Type B pancreatic cell (in vitro differentiated cells): ENCODE measurements around the gene FMC1. TPM values are rescaled to one million over a fixed set of nuclear protein-coding genes. Genes with fewer than 3 reads are reported as not detected.

ENCODE experiments used
- DNase-seq: peaks from one replicate; pipeline ENCODE4 v3.0.0; 2021; ENCODE audit warnings: mixed read lengths; ENCODE audit not compliant: unreplicated experiment; ENCODE audit errors: extremely low spot score
- H3K27ac Mint-ChIP-seq: 2 replicates; pipeline ENCODE4 v1.8.0; 2021; ENCODE audit warnings: mild to moderate bottlenecking, mixed read lengths
- H3K27me3 Mint-ChIP-seq: 2 replicates; pipeline ENCODE4 v1.8.0; 2021; ENCODE audit warnings: mixed read lengths
- H3K36me3 Mint-ChIP-seq: 2 replicates; pipeline ENCODE4 v1.8.0; 2021; ENCODE audit warnings: mixed read lengths
- H3K4me1 Mint-ChIP-seq: one replicate; pipeline ENCODE4 v1.8.0; 2021; ENCODE audit warnings: mixed read lengths; ENCODE audit not compliant: unreplicated experiment
- H3K4me3 Mint-ChIP-seq: 2 replicates; pipeline ENCODE4 v1.8.0; 2021; ENCODE audit warnings: mild to moderate bottlenecking, mixed read lengths
- H3K9me3 Mint-ChIP-seq: 2 replicates; pipeline ENCODE4 v1.8.0; 2021; ENCODE audit warnings: mixed read lengths
- total RNA-seq: library from RNA; stranded (reverse); gene quantifications from 2 replicates; pipeline ENCODE4 v1.2.1, GENCODE V29; 2021; ENCODE audit warnings: low replicate concordance
- TF ChIP-seq, protein P1 (sequence below): fragments of 200-600 bp; sonication (generic); conservative IDR thresholded peaks from 2 replicates; pipeline ENCODE4 v1.5.0; 2021; ENCODE audit warnings: antibody characterized with exemption, mild to moderate bottlenecking

Gene FMC1
- total RNA-seq, 1 donor from 2014 or later: 15.2 TPM

DNA sequence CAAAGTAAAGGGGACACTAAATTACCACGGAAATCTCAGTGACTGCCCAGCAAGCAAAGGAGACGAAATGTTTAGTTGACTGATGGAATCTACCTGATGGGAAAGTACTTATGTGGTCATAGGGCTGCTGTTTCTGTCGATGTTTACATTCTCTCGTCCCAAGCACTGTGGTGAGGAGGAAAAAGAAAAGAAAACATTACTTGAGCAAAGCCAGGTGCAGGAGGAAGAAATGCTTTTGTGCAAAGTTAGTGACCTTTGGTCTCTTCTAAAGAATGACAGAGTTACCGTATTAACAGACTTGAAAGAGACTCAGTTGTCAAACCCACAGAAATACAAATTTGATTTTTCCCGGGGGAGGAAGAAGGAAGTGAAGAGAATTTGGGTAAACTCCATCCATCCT, 43.3 kb upstream of the FMC1 start:
- DNase-seq: no peak
- no peaks in the 10 kb centered on the region for H3K27me3 Mint-ChIP-seq
- no peak overlapping the region for H3K27ac Mint-ChIP-seq
- no peak overlapping the region for H3K4me3 Mint-ChIP-seq
- H3K36me3 Mint-ChIP-seq: peaks cover 6% of the 10 kb centered on the region
- TF ChIP-seq, protein P1, sequence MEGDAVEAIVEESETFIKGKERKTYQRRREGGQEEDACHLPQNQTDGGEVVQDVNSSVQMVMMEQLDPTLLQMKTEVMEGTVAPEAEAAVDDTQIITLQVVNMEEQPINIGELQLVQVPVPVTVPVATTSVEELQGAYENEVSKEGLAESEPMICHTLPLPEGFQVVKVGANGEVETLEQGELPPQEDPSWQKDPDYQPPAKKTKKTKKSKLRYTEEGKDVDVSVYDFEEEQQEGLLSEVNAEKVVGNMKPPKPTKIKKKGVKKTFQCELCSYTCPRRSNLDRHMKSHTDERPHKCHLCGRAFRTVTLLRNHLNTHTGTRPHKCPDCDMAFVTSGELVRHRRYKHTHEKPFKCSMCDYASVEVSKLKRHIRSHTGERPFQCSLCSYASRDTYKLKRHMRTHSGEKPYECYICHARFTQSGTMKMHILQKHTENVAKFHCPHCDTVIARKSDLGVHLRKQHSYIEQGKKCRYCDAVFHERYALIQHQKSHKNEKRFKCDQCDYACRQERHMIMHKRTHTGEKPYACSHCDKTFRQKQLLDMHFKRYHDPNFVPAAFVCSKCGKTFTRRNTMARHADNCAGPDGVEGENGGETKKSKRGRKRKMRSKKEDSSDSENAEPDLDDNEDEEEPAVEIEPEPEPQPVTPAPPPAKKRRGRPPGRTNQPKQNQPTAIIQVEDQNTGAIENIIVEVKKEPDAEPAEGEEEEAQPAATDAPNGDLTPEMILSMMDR: no peak
- H3K9me3 Mint-ChIP-seq: no peaks in the 10 kb centered on the region
- peaks cover 12% of the 10 kb centered on the region for H3K4me1 Mint-ChIP-seq

DNA sequence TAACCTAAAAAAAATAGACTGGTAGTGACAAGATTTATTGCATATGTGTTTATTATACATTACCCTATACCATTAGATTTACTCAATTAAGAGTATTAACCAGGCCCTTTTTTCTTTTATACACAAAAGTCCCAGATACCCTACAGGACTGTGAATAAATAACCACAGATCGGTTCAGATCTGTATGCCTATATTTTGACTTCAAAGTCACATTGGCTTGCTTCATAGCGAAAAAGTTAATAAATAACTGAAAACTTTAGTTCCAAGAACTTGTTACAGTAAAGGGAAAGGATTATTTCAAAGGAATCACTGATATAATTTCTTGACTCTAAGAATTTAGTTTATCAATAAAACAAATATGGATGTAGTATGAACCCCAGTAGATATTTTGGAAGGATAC, 41.8 kb upstream of the FMC1 start:
- Mint-ChIP-seq H3K9me3 (no peaks in the 10 kb centered on the region), H3K27me3 (no peaks in the 10 kb centered on the region), H3K4me3 (no peak overlapping the region), H3K27ac (no peak overlapping the region), H3K36me3 (peaks cover 4% of the 10 kb centered on the region), H3K4me1 (peaks cover 12% of the 10 kb centered on the region)
- TF ChIP-seq, protein P1: no peak
- no peak for DNase-seq

DNA sequence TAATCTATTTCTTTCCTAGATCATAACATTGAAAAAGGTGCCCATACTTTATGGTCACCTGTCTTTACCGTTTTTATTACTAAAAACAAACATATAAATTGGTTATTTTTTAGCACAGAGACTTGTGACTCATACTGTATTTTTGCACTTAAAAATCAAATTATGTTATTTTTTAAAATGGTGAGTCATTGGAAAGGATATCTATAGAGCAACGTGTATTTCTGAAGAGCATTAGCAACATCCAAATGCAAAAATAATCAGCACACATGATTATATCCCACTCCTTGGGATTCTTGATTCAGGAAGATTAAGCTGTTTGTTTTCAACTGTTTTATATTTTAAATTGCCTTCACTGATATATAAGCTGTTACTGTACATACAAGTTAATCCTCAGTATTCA, 40.7 kb upstream of the FMC1 start:
- H3K9me3 Mint-ChIP-seq: no peaks in the 10 kb centered on the region
- no peak for DNase-seq
- H3K4me3 Mint-ChIP-seq: no peak overlapping the region
- H3K27me3 Mint-ChIP-seq: no peaks in the 10 kb centered on the region
- no peak overlapping the region for H3K27ac Mint-ChIP-seq
- peaks cover 4% of the 10 kb centered on the region for H3K36me3 Mint-ChIP-seq
- H3K4me1 Mint-ChIP-seq: peaks cover 9% of the 10 kb centered on the region
- TF ChIP-seq, protein P1: no peak

DNA sequence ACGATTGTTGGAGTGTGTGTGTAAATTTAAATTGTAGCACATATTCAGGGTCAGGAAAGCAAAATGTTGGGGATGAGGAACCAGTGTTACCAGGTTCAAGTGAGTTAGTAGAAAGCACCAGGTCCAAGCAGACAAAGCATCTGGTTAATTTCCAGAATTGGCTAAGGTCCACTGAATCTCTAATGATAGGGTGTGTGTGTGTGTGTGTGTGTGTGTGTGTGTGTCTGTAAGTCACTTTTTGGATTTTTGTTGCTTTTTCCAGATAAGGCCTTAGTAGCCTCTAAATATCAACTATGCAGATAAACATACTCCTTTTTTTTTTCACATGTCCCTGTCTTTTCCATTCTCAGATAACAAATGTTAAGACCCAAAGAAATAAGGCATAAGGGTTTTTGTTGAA, 36.6 kb upstream of the FMC1 start:
- Mint-ChIP-seq H3K36me3 (peaks cover 19% of the 10 kb centered on the region), H3K9me3 (no peaks in the 10 kb centered on the region), H3K27me3 (no peaks in the 10 kb centered on the region), H3K4me3 (no peak overlapping the region), H3K4me1 (no peaks in the 10 kb centered on the region), H3K27ac (no peak overlapping the region)
- TF ChIP-seq, protein P1: no peak
- DNase-seq: no peak

DNA sequence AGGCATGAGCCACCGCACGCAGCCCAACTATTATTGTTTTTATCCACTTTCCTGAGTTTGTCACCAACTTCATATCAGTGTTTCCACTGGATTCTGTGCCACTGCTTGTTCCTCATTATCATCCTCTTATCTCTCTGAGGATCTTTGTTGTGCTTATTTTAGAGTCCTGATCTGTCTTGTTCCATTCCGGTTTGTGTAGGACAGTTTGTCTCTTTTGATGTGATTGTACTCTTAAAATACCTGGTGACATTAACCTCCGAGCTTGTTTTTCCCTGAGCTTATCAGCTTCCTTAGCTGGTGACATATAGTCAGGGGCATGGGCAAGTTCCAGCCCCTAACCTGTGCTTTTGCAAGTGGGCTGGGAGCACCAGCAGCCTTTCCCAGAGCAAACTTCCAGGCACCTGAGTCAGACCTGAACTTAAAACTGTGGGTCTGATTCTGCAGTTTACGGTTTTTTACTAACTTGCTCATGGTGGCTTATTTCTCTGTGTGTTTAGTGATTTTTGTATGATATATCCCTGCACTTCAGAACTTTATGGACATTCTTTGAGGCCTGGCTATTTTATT, 23.1 kb upstream of the FMC1 start:
- Mint-ChIP-seq H3K27me3 (no peaks in the 10 kb centered on the region), H3K36me3 (no peaks in the 10 kb centered on the region), H3K4me3 (no peak overlapping the region), H3K4me1 (peaks cover 5% of the 10 kb centered on the region), H3K27ac (no peak overlapping the region), H3K9me3 (no peaks in the 10 kb centered on the region)
- no peak for DNase-seq
- TF ChIP-seq, protein P1: no peak
